Measurements from ENCODE around the gene MAML3. TPM values are rescaled to one million over a fixed set of nuclear protein-coding genes. Genes with fewer than 3 reads are reported as not detected.

The MAML3 gene
- total RNA-seq, 1 experiment from 2014 or later = 12.1 TPM

GRCh38 chr4:139852612-139853269, 301.2 kb downstream of the MAML3 start:
- Mint-ChIP-seq H3K4me3 (ENCODE audit: unreplicated experiment) (no peak overlapping the region), H3K9me3 (ENCODE audit: unreplicated experiment) (no peaks in the 10 kb centered on the region), H3K4me1 (ENCODE audit: low read depth, unreplicated experiment) (peaks cover 42% of the 10 kb centered on the region), H3K36me3 (ENCODE audit: insufficient read depth, unreplicated experiment) (no peaks in the 10 kb centered on the region), H3K27me3 (ENCODE audit: insufficient read depth, unreplicated experiment) (no peaks in the 10 kb centered on the region), H3K27ac (ENCODE audit: unreplicated experiment) (no peak overlapping the region)
- no peak for DNase-seq
- intact Hi-C loops (cut with micrococcal nuclease; ENCODE audit: unreplicated experiment) = loop anchor here (1.0 to 5.0 kb wide), 3 partner anchors 43 to 195 kb away; partner anchors contain the start of gene MGST2
- Histone ChIP-seq H3K36me3 (ENCODE audit: control insufficient read depth, insufficient read depth, low read length) (no peaks in the 10 kb centered on the region), H3K27me3 (replicated peaks; ENCODE audit: control insufficient read depth, insufficient read depth, low read length) (no peaks in the 10 kb centered on the region), H3K4me3 (ENCODE audit: low read depth, low read length) (no peak overlapping the region), H3K9me3 (no peaks in the 10 kb centered on the region), H3K4me1 (peaks cover 75% of the 10 kb centered on the region)
- TF ChIP-seq CTCF (IDR thresholded peaks at IDR 0.05; ENCODE audit: insufficient read depth in 1 of 2, low read depth in 1 of 2, low read length in 1 of 2, severe bottlenecking in 1 of 2, unreplicated experiment in 1 of 2) = no peak
- ChIA-PET CTCF (no interaction called here), POLR2A (no interaction called here)
- no TSS peak for BruUV-seq (replicated peaks)

GRCh38 chr4:139851639-139852038, 302.3 kb downstream of the MAML3 start:
- POLR2A ChIA-PET = interaction anchor here (0.6 kb wide), 2 partner anchors 177 to 350 kb away, joined by 3 to 5 read pairs; no protein-coding TSS in a partner anchor
- no peak for TF ChIP-seq CTCF (IDR thresholded peaks at IDR 0.05; ENCODE audit: insufficient read depth in 1 of 2, low read depth in 1 of 2, low read length in 1 of 2, severe bottlenecking in 1 of 2, unreplicated experiment in 1 of 2)

GRCh38 chr4:139851133-139851532, 302.9 kb downstream of the MAML3 start:
- BruUV-seq (replicated peaks) = no TSS peak
- intact Hi-C loops (cut with micrococcal nuclease; ENCODE audit: unreplicated experiment) = loop anchor here (5.0 kb wide), 2 partner anchors 184 to 196 kb away; partner anchors contain the start of gene MGST2
- H3K4me1 ChIP-seq = peaks cover 61% of the 10 kb centered on the region
- H3K27me3 ChIP-seq (replicated peaks; ENCODE audit: control insufficient read depth, insufficient read depth, low read length) = no peaks in the 10 kb centered on the region
- POLR2A ChIA-PET = no interaction called here
- Mint-ChIP-seq H3K9me3 (ENCODE audit: unreplicated experiment) (no peaks in the 10 kb centered on the region), H3K4me3 (ENCODE audit: unreplicated experiment) (no peak overlapping the region), H3K27me3 (ENCODE audit: insufficient read depth, unreplicated experiment) (no peaks in the 10 kb centered on the region), H3K4me1 (ENCODE audit: low read depth, unreplicated experiment) (peaks cover 32% of the 10 kb centered on the region), H3K27ac (ENCODE audit: unreplicated experiment) (no peak overlapping the region), H3K36me3 (ENCODE audit: insufficient read depth, unreplicated experiment) (no peaks in the 10 kb centered on the region)
- TF ChIP-seq CTCF (IDR thresholded peaks at IDR 0.05; ENCODE audit: insufficient read depth in 1 of 2, low read depth in 1 of 2, low read length in 1 of 2, severe bottlenecking in 1 of 2, unreplicated experiment in 1 of 2) = no peak
- CTCF ChIA-PET = no interaction called here
- no peak overlapping the region for H3K4me3 ChIP-seq (ENCODE audit: low read depth, low read length)
- no peaks in the 10 kb centered on the region for H3K36me3 ChIP-seq (ENCODE audit: control insufficient read depth, insufficient read depth, low read length)
- no peak for DNase-seq
- H3K9me3 ChIP-seq = no peaks in the 10 kb centered on the region

More at GRCh38 chr4:139851639-139852038, 302.3 kb downstream of the MAML3 start:
- peaks cover 37% of the 10 kb centered on the region for H3K4me1 Mint-ChIP-seq (ENCODE audit: low read depth, unreplicated experiment)
- Histone ChIP-seq H3K4me1 (peaks cover 66% of the 10 kb centered on the region), H3K36me3 (ENCODE audit: control insufficient read depth, insufficient read depth, low read length) (no peaks in the 10 kb centered on the region), H3K4me3 (ENCODE audit: low read depth, low read length) (no peak overlapping the region), H3K27me3 (replicated peaks; ENCODE audit: control insufficient read depth, insufficient read depth, low read length) (no peaks in the 10 kb centered on the region), H3K9me3 (no peaks in the 10 kb centered on the region)
- intact Hi-C loops (cut with micrococcal nuclease; ENCODE audit: unreplicated experiment) = loop anchor here (5.0 kb wide), 2 partner anchors 184 to 196 kb away; partner anchors contain the start of gene MGST2
- no peaks in the 10 kb centered on the region for H3K36me3 Mint-ChIP-seq (ENCODE audit: insufficient read depth, unreplicated experiment)
- no peaks in the 10 kb centered on the region for H3K27me3 Mint-ChIP-seq (ENCODE audit: insufficient read depth, unreplicated experiment)
- CTCF ChIA-PET = interaction anchor here (0.6 kb wide), 1 partner anchor 480 kb away, joined by 5 read pairs; no protein-coding TSS in a partner anchor
- no peaks in the 10 kb centered on the region for H3K9me3 Mint-ChIP-seq (ENCODE audit: unreplicated experiment)
- DNase-seq = no peak
- no TSS peak for BruUV-seq (replicated peaks)
- H3K4me3 Mint-ChIP-seq (ENCODE audit: unreplicated experiment) = no peak overlapping the region
- no peak overlapping the region for H3K27ac Mint-ChIP-seq (ENCODE audit: unreplicated experiment)

Measured in Caco-2 (cell line).